ENCODE data around the gene PPFIA4.

Gene PPFIA4

GRCh38 chr1:203124546-203125317 is 98.4 kb downstream of the PPFIA4 start:
- H3K4me3 ChIP-seq (ENCODE audit: low read depth, low read length), result no peak overlapping the region

- H3K4me3 ChIP-seq (ENCODE audit: low read depth, low read length), result no peak overlapping the region
Measured at GRCh38 chr1:203126151-203126865, 100.0 kb downstream of the PPFIA4 start.

GRCh38 chr1:203126866-203127665 is 100.8 kb downstream of the PPFIA4 start:
- peak overlapping the region; percentile 21 for H3K4me3 ChIP-seq (ENCODE audit: low read depth, low read length)

- peak within 1 kb of the TSS; percentile 21 for H3K4me3 ChIP-seq (ENCODE audit: low read depth, low read length)
Measured at GRCh38 chr1:203127666-203128430, 101.6 kb downstream of the PPFIA4 start, which contains the start of gene ADORA1. Gene ADORA1 (plus strand): TSS chr1:203127726. CDS start chr1:203128842, 1,116 bp downstream.

GRCh38 chr1:203128431-203128715 is 102.1 kb downstream of the PPFIA4 start:
- H3K4me3 ChIP-seq (ENCODE audit: low read depth, low read length), result no peak overlapping the region
